Stimulated activated CD4-positive, alpha-beta T cell treated with anti-CD3 and anti-CD28 coated beads, TNF-alpha, amount 100 ng/mL, for 4 hours (primary cell): Measurements from ENCODE around the gene BACE1.
"Not testable (repeated sequence)": the region's sequence is repeated elsewhere in the genome, so short reads cannot be mapped to it uniquely, and the experiment has no call there.

Experiments used
- DNase-seq, 3 experiments: peaks; one replicate each; pipeline ENCODE4 v3.0.0-alpha.2; 2020; ENCODE audit warnings: low read depth in 3 of 3

BACE1 gene

DNA sequence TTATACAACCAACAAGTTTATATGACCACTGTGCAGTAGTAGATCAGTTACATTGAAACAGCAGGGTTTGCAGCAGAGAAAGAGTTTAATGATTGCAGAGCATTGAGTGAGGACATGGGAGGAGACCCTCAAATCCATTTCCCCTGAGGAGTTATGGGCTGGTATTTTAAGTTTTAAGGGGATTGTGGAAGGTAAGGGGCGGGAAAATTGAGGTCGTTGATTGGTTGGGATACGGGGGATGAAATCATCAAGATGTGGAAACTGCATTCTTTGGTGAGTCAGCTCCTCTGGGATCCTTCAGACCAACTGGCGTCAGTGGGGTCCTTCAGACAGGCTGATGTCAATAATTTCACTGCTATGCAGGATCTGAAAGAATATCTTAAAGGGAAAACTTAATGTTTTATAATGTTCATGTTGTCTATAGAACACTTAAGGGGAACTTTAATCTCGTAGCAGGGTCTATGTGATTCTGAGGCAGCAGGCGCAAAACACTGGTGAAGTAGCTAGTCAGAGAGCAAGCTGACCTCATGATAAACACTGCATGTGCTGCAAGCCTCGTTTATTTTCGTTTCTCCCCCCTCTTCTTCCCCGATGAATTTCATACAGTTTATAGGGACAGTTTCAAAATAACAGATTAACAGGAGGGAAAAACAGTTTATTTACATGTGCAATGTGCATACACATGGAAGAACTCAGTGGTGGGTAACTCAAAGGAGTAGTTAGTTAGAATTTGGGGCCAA is 42.3 kb downstream of the BACE1 start:
- DNase-seq, result no peak

DNA sequence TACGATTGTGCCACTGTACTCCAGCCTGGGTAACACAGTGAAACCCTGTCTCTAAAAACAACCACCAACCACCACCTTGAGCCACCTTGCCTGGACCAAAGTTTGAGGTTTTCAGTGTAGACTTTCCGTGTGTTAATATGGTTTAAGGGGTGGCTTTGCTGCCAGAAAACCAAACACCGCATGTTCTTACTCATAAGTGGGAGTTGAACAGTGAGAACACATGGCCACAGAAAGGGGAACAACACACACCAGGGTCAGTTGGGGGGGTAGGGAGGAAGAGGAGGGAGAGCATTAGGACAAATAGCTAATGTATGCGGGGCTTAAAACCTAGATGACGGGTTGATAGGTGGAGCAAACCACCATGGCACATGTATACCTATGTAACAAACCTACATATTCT is 43.9 kb downstream of the BACE1 start:
- DNase-seq, result not testable (repeated sequence)

DNA sequence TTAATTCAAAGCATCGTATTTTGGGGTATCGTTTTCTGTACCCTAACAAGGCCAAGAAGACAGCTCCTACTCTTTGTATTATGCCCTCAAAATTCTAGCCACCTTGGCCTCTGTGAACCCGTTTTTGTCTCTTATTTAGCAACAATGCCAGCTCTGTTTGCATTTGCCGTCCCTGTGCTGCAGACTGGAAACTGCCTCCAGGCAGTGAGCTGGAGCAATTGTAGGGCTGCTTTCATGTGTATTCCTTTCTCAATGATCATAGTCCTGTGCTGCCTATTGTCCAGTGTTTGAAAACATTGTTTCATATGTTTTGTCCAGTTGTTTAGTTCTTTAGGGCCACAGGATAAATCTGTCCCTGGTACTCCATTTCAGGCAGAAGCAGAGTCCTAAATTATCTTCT is 44.8 kb downstream of the BACE1 start:
- DNase-seq, result no peak

DNA sequence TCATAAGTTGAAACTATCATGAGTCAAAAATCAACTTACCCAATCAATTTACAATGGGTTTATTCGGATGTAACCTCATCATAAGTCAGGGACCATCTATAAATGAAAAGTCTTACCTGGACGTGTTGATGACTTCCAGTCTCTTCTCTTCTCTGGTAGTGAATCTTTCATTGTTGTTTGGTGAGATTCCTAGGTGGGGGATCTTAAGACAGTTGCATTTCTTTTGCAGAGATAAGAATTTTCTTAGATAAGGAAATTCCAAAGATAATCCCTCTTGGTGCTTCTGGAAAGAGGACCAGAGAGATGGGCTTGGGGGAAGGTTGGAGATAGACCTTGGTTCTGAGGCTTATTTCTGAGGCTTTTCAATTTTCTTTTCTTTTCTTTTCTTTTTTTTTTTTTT is 46.2 kb downstream of the BACE1 start:
- DNase-seq, result no peak

DNA sequence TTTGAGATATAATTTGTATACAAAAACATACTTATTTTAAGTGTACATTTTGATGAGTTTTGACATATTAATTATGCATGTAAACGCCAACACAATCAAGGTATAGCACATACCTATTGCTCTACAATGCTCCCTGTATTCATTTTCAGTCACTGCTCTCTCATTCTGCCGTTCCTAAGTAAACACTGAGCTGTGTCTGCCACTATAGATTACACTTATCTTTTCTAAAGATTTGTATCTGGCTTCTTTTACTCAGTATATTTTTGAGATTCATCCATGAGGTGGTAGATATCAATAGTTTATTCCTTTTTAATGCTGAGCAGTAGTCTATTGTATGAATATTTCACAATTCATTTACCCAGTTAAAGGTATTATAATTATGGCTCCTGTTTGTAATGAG is 50.3 kb downstream of the BACE1 start:
- DNase-seq, result no peak

DNA sequence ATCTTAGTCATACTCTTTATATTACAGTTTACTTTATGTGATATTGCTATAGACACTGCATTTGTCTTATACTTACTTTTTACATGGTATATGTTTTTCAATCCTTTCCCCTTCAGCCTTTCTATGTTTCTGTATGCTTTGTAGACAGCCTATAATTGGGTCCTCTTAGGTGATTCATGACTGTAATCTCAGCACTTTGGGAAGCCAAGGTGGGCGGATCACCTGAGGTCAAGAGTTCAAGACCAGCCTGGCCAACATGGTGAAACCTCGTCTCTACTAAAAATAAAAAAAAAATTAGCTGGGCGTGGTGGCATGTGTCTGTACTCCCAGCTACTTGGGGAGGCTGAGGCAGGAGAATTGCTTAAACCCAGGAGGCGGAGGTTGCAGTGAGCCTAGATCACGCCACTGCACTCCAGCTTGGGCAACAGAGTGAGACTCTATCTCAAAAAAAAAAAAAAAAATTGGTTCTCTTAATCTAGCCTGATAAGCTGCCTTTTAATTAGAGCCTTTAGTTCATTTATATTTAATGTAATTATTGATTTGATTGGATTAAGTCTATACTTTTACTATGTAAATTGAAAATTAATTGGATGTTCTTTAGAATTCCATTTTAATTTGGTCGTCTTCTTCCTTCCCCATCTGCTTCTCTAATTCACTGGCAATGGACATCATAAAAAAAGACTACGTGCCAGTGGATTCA is 51.3 kb downstream of the BACE1 start:
- not testable (repeated sequence) for DNase-seq

DNA sequence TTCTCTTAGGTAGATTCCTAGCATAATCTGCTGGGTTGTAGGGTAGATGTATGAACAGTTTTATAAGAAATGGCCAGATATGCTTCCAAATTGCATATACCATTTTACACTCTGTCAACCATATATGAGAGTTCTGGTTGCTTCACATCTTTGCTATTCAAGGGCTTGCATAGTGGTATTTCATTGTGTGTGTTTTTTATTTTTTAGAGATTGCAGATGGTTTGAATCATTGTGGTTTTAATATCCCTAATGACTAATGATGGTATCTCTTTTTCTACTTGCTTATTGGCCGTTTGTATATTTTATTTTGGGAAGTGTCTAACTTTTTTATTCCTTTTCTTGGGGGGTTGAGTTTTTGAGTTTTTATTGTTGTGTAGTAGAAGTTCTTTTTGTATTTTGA is 56.6 kb downstream of the BACE1 start:
- DNase-seq, result no peak

DNA sequence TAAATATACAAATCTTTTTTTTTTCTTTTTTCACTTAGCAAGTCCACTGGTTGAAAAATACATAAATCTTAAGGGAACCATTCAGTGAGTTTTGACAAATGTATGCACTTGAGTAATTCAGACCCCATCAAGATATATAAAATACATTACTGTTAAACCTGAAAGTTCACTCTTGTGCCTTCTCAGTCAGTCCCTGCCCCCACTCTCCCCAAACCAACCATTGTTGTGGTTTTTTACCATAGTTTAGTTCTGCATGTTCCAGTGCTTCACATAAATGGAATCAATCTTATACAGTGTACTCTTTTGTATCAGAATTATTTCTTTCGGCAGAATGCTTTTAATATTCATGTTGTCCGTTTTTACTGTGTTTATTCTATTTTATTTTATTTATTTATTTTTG is 57.5 kb downstream of the BACE1 start:
- no peak for DNase-seq

DNA sequence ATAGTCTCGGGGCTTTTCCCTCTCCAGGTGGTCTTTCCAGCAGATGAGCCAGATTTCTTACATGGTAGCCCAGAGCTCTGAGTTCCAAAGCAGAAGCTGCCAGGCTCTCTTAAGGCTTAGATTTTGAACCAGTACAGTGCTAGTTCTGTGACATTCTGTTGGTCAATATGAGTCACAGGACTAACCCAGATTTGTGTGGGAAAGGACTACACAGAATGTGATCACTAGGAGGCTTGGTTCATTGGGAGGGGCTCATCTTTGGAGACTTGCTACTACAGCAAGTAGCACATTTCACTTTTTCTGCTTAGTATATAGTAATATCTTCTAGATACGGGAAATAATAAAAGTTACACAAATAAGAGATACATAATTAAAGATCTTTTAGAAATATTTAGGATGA is 59.5 kb downstream of the BACE1 start:
- no peak for DNase-seq

DNA sequence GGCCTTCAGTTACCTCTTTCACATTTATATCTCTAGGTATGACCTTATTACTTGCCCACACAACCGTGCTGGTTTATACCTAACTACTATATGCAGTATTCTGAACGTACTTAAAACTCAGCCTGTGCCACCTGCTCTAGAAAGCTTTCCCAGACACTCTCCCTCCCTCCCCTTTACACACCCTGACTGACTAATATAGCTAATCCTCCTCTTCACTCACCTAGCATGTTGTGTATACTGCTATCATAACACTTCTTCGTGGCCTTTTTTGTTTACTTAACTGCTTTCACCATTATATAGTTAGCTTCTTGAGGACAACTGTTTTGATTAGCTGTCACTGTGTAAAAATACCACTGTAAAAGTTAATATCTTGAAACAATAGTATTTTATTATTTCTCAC is 60.1 kb downstream of the BACE1 start:
- no peak for DNase-seq

DNA sequence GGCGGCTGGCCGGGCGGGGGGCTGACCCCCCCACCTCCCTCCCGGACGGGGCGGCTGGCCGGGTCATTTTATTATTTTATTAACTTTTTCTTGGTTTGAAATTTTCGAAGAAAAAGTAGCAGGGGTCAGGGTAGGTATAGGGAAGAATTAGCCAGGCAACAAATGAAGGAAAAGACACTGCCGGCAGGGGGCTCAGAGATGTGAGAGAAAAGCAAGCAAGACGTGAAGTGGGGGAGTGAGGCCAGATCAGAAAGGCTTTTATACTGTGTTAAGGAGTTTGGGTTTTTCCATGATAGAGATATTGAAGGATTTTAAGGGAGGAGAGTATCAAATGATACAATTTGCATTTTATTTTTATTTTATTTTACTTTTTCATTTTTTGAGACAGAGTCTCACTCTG is 64.5 kb downstream of the BACE1 start:
- DNase-seq, result no peak

DNA sequence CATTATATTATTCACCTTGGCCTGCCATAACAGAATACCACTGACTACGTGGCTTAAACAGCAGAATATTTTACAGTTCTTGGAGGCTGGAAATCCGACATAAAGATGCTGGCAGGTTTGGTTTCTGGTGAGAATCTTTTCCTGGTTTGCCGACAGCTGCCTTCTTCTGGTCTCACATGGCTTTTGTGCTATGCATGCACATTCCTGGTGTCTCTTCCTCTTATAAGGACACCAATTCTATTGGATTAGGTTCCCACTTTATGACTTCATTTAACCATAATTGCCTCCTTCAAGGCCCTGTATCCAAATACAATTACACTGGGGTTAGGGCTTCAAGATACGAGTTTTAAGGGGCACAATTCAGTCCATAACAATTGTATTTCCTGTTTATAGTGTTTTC is 66.5 kb downstream of the BACE1 start:
- no peak for DNase-seq

DNA sequence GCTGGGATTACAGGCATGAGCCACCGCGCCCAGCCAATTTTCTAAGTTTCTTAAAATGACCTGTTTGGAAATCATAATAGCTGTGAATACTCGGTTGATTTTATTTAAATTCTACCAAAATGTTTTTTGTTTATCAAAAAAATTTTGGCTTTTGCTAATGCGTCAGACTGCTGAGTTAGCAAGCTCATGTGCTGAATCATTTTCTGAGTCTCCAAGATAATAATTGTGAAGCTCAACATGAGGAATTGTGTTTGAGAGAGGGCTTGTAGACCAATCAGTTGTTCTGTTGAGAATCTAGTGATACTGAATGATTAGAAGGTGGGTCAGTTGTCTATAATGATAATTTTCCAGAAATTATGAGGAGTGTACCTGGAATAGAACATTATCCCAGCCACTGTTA is 67.7 kb downstream of the BACE1 start:
- no peak for DNase-seq

DNA sequence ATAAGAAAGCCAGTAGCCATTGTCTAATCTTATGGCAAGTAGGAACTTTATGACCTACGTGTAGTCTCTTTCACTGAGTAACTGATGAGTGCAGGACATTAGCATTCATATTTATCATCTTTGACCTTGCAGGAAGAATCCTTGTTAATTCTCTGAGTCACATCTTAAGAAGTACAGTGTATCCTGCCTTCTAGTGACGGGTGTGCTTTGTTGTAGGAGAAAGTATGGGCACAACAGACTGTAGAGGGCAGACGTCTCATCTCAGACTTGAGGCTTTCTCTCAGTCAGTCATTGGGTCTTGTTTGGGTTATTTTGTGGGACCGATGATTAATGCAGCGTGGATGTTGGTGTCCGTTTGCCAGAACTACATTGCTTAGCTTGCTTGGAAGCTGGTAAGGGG is 76.8 kb downstream of the BACE1 start:
- no peak for DNase-seq

DNA sequence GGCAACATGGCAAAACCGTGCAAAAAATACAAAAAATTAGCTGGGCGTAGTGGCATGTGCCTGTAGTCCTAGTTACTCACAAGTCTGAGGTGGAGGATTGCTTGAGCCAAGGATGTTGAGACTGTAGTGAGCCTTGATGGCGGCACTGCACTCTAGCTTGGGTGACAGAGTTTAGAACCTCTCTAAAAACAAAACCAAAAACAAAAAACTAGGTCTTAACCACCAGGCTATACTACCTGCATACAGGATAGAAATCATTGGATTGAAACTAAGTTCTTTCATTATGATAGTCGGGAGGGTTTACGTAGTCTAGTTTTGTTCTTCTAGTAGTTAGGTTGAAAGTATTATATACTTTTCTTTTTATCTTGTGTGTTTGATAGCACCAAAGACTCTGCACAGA is 77.8 kb downstream of the BACE1 start:
- no peak for DNase-seq
